GOT3 (cell line): ENCODE results near the gene PDE4D.

Source experiments
- DNase-seq: peaks from one replicate; lab custom pipeline; 2025; ENCODE audit warnings: mixed read lengths; lab: John Stamatoyannopoulos, UW

The PDE4D gene

DNA sequence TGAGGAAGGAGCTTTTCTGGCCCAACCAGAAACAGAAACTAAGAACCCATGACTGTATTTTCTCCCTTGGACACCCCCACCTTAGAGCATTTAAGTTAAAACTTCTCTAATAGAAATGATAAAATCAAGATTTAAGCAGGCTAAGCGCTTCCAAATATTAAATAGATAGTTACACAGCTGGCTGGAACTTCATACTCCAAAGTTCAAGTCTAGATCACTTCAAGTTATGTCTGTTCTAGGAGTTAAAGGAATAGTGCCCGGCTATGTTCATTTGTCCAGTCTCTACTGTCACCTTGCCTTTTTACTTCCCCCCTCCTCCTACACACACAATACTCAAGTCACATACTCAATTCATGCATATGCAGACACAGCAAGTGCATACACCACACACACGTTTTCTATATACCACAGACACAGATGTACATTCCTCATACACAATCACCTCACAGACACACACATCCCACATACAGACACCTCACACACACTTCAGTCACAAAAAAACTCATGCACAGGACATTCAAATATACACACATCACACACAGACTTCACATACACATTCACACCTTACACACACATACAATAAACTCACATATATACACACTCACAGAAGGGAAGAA is 237.7 kb downstream of the PDE4D start:
- no peak for DNase-seq

DNA sequence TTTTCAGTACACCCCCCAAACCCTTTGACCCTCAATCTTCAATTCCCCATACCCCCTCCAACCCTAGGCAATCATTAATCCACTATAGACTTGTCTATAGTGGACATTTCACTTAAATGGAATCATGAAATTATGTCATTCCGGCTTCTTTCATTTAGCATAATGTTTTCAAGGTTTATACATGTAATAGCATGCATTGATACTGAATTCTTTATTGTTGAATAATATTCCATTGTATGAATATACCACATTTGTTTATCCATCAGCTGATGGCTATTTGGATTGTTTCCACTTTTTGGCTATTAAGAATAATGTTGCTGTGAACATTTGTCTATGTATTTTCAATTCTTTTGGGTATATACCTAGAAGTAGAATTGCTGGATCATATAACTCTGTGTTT is 238.8 kb downstream of the PDE4D start:
- no peak for DNase-seq

DNA sequence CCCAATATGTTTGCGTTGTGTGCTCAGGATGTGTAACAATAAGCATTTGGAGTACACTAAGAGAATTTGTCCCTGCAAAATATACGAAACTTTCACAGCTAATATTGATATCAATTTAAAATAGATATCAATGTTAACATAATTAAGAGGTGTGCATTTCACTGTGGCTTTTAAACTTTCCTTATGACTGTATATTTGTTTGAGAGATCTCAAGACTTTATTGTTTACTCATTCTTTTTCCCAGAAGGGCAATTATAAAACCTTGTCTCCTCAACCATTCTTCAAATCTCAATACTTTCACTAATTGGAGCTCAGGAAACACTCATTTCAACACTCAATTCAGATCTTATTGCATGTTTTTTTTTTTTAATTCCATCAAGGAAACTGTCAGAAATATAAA is 241.1 kb downstream of the PDE4D start:
- no peak for DNase-seq

DNA sequence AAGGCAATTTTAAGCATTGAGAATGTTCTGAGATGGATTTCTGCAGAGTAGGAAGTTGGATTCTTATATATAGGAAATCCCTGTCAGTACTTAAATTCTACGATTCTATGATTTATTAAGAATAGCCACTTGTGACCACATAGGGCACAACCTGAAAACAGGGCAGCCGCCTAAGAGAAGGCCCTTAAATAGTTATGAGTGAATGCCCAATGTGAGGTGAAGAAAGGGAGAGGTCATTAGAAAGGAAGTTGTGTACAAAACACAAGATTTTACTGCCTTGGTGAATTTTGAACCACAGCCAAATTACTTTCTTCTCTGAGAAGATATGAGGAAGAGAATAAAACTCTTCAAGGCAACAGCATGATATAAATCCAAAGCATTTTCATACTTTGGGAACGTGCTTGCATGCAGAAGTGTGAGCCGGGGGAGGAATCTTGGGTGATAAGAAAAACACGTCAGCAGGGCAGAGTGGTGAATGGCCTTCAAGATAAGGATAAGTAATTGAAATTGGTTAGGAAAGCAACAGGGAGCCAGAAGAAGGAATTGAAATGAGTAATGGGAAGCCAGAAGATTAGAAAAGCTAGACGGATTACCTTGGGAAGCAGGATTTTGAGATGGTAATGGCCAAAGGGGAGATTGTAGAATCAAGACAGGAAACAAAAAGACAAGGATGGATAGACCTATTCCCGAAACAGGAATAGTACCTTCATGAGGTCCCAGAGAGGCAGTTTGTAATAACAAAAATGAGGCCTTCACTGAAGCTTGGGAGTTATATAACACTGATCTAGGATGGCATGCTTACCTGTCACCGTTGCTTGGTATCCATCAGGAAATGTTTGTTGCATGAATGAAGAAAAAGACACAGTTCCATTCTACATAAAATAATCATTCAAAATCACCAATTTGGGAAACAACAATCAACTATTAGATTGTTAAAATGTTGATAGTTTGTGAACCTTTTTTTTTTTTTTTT is 244.3 kb downstream of the PDE4D start:
- no peak for DNase-seq

DNA sequence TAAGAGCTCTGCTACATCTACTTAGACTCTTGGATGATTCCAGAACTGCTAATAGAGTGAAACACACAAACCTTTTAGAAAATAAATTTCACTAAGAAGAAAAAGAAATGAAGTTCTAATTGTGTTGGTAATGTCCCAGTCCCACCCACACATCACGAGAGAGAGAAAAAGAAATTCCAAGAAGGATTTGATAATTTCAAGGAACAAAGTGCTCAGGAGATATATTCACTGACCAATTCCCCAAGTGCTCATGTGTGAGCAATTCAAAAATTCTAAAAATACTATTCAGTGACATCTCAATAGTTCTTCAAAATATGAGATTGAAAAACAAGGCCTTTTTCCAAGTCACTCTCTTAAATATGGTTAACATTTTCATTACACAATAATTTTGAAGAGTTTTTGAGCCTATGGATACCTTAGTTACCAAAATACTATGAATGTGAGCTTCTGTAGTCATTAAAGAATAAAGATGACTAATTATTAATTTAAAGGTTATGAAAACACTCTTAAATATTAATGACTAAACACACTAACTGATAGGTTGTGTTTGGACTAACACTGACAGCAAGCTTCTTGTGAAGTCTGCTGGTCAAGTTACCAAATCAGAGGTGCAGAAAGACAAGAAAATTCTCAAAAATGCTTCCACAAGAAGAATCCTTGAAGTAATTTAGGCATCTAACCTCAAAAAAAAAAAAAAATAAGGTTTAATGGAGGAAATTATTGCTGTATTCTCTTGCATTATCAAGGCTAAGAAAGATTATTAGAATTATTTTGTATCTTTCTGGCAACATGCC is 245.3 kb downstream of the PDE4D start:
- DNase-seq, result no peak

GRCh38 chr5:59645380-59645779 is 248.1 kb downstream of the PDE4D start:
- no peak for DNase-seq

DNA sequence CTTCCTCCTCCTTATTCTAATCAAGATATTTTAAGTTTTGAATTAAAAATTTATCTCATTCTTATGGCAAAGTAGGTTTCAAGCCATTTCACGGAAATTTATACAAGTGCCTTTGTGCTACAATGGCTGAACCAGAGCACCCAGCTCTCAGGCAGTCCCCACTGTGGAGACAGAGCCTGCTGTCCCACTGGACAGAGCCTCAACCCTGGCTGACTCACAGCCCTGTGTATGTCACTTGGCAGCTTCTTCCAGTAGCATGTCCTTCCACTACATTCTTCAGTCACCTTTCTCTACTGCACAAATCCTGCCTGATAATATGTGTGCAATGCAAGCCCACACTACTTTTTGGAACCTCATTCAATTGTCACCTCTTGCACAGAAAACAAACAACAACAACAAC is 253.1 kb downstream of the PDE4D start:
- DNase-seq, result no peak

DNA sequence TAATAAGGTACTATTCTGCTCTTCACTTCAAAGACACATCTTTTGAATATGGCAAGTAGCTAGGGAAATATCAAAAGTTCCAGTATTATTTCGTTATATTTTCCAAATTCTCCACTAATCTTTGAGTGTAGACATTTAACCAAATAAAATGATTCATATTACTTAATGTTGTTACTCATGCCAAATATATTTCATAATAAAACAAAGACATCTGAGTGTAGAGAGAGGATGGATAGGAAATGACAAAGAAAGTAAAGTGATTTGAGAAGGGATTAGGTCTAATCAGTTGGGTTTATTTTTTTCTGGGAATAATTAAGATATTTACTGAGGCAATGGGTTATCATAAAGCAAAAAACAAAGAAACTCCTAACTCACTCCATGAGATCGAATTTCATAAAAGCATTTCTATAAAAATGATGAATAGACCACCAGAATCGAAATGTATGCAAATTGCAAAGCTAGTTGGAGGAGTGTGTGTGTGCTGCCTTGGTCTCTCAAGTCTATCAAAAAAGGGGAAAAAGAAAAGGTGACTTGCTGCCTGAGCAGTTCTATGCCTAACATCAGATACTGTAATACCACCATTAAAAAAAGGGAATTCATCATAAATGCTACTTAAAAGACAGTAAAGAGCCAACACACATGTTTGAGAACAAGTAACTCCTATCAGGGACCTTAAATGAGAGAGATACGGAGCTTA is 255.5 kb downstream of the PDE4D start:
- DNase-seq, result no peak

DNA sequence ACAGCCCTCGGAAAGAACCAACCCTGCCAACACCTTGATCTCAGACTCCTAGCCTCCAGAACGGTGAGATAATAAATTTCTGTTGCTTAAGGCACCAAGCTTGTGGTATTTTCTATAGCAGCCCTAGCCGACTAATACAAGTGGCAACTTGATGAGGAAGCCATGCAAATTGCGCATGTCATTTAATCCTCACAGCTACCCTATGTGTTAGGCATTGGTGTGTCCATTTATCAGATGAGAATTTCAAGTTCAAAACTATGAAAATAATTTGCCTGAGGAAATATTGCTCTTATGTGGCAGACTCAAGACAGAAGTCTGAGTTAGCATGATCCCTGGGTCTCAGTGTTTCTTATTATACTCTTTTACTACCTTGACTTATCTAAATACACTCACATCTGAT is 264.0 kb downstream of the PDE4D start:
- no peak for DNase-seq

DNA sequence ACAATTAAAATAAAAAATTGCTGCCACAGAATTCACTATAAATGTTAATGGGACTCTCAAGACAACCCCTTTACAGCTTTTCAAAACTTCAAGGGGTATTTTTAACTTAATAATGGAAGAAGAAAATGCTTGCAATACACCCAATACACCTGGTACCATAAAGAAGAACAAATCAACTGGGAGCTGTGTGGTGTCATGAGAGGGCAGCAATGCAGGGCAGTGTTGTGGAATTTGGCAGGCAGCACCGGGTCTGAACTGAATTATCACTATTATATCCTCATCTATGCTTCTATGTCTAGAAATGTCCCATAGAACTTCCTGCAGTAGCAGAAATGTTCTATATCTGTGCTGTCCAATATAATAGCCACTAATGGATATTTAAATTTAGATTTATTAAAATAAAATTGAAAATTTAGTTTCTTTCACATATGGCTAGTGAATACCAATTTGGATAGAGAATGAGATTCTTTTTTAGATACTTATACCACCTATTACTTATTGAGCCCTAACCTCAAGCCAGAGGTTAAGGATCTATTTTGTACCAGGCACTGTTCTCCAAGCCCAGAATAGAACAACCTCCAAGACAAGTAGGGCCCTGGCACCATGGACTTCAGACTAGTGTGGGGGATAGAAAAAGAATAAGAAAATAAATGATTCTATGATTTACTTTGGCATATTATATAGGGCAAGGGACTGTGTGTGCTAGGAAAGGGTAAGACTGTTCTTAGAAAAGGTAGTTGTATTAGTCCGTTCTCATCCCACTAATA is 265.3 kb downstream of the PDE4D start:
- DNase-seq, result no peak

DNA sequence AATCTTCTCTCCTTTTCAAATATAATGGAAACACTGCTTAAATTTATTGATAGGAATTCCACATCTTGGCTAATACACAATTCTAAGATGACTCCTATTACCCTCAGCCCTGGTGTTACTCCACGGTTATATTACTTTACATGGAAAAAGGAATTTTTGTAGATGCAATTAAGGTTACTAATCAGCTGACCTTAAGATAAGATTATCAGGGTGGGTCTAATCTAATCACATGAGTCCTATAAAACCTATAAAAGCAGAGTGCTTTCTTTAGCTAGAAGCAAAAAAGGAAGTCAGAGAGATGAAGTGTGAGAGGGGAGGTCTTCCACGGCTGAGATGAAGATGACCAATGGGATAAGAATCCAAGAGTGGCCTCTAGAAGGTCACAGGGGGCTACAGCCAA is 268.6 kb downstream of the PDE4D start:
- DNase-seq, result no peak

- no peak for DNase-seq
Observed at GRCh38 chr5:59622848-59623247, 270.7 kb downstream of the PDE4D start.

GRCh38 chr5:59621477-59621876 is 272.0 kb downstream of the PDE4D start:
- no peak for DNase-seq

DNA sequence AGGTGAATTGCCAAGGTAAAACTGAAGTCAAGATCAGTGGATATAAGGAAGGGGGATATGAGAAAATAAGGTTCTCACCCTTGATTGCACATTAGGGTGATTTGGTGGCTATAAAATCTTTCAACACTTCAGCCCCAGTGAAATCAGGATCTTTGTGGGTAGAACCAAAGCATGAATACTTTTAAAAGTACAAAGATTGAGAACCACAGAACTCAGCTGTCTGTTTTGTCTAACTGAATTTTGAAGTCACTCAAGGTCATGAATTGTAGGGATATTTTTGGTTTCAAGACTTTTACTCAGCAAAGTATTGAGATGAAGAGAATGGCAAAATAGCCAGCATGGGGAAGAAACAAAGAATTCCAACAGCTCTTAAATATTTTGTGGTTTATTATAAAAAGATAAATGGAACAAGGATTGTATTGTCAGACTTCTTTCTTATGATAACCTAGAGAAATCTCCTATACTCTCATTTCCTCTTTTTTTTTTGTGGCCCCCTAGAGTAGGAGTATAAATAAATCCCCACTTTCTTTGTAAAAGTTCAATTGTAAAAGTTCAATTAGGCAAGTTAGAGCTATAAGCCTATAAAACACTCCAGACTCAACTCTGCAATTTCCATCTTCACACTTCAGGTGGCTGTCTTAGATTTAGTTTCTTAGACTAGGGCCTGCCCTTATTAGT is 272.9 kb downstream of the PDE4D start:
- no peak for DNase-seq

DNA sequence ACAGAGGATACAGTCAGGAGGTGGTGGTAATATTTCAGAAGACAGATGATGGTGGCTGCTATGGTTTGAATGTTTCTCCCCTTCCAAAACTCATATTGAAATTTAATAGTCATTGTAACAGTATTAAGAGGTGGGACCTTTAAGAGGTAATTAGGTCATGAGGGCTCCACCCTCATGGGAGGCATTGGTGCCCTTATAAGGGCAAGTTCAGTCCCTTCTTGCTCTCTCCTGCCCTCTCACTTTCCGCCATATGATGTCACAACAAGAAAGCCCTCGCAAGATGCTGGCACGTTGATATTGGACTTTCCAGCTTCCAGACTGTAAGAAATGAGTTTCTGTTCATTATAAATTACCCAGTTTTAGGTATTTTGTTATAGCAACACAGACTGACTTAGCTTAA is 274.9 kb downstream of the PDE4D start:
- no peak for DNase-seq

GRCh38 chr5:59617186-59617771 is 276.2 kb downstream of the PDE4D start:
- no peak for DNase-seq

DNA sequence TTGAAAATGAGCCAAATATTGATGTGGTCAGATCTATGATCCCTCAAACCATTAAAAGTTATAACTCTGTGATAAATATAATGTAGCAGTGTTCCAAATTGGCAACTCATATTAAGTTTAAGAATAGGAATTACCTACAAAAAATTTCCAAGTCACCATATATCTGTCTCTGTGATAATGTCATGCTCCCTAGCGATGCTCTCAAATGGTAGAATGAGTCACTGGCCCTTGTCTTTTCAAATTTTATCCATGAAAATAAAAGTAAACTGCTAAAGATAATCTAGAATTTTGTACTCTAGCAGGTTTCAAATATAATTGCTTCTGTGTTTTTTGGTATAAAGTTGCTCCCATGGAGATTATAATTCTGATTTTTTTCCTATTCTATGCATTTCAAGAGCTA is 277.1 kb downstream of the PDE4D start:
- no peak for DNase-seq

GRCh38 chr5:59615272-59615671 is 278.3 kb downstream of the PDE4D start:
- DNase-seq, result no peak

- no peak for DNase-seq
Observed at GRCh38 chr5:59609501-59610265, 283.8 kb downstream of the PDE4D start.

DNA sequence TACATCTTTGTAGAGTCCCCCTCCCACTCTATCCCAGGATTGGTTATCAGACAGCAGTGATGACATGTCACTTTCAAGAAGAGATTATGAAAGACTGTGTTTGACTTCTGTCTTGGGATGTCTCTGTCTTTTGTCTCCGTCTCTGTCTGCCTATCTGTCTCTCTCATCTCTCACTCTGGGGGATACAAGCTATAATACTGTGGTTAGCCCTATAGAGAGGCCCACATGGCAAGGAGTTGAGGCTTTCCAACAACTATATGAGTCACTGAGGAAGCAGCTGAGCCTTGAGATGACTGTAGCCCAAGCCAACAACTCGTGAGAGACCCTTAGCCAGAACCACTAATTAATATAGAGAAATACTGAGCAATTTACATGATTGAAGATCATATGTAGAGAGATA is 284.8 kb downstream of the PDE4D start:
- no peak for DNase-seq
